HG03280 (cell line): ENCODE data around the gene FAM43A.

ENCODE experiments used
- ATAC-seq: cut with Tn5 transposase; IDR thresholded peaks from one replicate; pipeline ENCODE4 v1.9.1; 2021; ENCODE audit warnings: mild to moderate bottlenecking, moderate library complexity; ENCODE audit not compliant: unreplicated experiment

Gene FAM43A

GRCh38 chr3:194675680-194676079 lies 10.0 kb upstream of the FAM43A start:
- ATAC-seq = no peak

DNA sequence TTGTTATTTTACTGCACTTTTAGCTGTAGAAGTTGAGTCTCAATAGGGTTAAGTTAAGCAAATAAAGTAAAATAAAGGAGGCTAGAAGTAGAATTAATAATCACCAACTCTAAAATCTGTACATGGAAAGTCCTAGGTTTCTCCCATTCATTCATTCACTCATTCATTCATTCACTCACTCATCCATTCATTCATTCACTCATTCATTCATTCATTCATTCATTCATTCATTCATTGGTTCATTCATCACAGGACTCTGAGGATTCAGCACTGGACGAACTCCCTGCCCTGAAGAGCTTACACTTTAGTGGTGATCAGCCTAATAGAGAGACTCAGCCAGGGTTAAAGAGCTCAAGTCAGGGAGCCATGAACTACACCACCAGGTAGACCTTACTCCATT lies 9.2 kb upstream of the FAM43A start:
- ATAC-seq = no peak

DNA sequence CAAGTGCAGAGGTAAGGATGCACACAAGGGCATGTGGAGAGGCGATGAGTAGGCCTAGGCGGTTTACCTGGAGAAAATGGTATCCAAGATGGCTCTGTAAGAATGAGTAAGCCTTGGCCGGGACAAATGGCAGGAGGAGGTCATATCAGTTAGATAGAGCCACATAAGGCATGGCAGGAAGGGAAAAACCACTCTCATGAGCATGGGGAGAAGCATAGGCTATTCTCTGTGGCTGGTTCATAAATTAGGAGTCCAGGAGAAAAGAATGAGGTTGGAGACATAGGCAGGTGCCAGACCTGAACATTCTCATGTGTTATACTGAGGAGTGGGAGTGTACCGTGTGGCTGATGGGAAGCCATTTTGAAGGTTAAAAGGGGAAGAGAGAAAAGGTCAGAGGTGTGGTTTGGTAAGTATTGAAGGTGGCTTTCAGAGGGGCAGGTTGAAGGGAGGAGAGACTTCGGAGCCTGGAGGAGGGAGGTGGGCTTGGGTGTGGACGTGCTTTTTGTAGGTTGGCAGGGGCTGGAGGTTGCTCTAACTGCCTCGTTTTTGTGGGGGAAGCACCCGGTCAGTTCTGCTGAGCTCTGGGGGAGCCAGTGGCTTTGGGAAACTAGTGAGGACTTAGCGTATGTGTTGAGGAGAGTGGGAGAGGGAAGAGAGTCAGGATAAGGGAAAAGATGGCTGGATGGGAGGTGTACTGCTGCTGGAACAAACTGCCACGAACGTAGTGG lies 4.6 kb upstream of the FAM43A start:
- no peak for ATAC-seq

DNA sequence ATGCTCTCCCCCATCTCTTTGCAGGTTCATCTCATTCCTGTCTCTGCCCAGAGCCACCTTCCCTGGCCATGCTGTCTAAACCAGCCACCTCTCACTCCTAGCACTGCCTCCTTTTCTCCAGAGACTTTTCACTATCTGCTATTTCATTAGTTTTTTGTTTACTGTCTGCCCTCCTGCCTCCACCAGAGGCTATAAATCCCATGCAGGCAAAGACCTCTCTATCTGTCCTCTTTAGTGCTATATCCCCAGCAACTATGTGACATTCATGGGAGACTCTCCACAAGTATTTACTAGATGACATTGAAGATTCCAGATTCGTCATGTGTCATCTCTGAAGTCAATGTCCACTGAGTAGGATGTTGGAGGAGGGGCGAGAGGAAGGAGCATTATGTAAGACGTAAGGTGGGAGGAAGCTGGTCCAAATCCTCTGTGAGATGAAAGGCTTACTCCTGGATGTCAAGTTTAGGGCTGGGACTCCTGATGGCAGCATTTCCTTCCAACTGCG lies 3.4 kb upstream of the FAM43A start:
- ATAC-seq = no peak

- peak; percentile 63 for ATAC-seq
Measured at GRCh38 chr3:194682694-194683310, 2.9 kb upstream of the FAM43A start.

- no peak for ATAC-seq
Measured at GRCh38 chr3:194683380-194683779, 2.3 kb upstream of the FAM43A start.

GRCh38 chr3:194685065-194685717 lies 492 bp upstream of the FAM43A start:
- ATAC-seq = no peak

DNA sequence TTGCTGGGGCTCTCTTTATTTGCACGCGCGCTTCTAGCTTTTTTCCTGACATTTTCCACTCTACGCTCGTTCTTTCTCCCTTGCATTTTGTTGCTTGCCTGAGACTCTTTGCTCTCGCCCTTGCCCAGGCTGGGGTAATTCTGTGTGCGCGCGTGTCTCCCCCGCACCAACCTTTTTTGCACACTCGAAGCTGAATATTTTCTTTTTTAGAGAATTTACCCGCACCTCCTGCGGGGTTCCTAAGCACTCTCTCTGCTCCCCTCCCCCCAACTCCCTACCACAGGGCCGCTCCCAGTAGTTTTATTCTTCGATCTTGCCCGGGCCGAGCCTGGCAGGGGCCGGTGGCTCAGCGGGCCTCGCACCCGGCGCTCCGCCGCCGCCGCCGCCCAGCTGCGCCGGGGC lies 732 bp downstream of the FAM43A start:
- no peak for ATAC-seq

GRCh38 chr3:194686816-194687637 lies 1.3 kb downstream of the FAM43A start:
- peak; percentile 2 for ATAC-seq

- peak; percentile 36 for ATAC-seq
Measured at GRCh38 chr3:194687638-194688199, 2.0 kb downstream of the FAM43A start.

DNA sequence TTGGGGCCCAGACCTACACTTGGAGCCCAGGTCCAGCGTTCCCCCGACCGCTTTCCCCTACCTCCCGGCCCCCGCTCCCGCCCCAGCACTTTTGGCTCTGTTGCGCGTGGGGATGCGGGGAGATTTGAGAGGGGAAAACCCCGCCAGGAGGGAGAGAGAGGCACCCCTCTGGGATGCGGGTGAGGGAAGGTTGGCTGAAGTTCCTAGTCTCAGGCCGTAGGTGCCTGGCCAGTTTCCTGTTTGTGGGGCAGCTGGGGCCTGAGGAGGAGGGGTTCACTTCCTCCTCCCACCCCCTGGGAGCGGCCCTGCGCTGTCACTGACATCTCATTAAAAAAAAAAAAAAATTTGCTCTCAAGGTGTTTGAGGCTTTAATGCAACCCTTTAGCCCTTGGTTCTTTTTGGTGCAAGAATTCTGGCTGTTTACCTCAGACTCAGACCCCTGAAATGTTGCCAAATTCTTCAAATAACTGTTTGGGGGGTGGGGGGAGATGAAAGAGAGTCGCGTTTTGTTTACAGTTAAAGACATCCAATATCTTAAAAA lies 2.6 kb downstream of the FAM43A start:
- ATAC-seq = no peak

GRCh38 chr3:194688946-194689345 lies 3.3 kb downstream of the FAM43A start:
- ATAC-seq = no peak

DNA sequence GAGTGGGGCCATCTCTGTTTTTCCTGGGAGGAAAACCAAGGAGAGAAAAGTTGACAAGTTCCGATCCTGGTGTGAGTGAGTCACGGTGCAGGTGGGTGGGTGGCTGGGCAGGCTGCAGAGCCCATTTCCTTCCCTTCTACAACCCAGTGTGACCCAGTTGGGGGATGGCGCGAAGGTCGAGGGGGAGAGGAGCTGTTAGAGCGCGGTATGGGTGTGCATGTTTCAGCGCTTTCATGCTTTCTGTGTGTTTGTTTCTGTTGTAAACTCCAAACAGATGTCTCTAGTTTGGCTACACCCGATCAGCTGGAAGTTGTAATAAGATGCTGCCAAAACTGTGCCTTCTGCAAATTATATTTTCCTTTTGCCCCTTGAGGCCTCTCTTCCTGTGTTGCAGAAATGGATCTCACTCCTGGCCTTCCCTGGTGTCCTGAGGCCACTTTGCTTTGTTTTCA lies 3.8 kb downstream of the FAM43A start:
- no peak for ATAC-seq

- ATAC-seq = no peak
Measured at GRCh38 chr3:194690501-194691372, 5.1 kb downstream of the FAM43A start.

- peak; percentile 47 for ATAC-seq
Measured at GRCh38 chr3:194691481-194692283, 6.0 kb downstream of the FAM43A start.

DNA sequence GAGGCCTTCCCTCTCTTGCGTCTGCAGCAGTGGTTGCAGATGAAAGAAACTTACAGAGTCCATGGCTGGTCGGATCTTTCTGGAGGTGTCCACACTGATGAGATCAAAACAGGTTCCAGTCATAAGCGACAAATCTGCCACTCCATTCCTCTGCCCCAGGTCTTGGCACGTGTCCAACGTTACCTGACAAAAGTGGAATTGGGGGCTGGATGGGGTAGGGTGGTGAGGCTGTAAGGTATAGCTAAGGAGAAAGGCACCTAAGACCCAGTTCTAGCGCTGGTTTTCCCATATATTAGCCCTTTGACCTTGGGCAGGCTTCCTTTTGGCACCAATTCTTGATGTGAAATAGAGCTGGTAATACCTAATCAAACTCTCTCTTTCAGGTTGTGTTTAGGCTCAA lies 11.0 kb downstream of the FAM43A start:
- no peak for ATAC-seq

GRCh38 chr3:194702545-194702944 lies 16.9 kb downstream of the FAM43A start:
- ATAC-seq = no peak

GRCh38 chr3:194705227-194705626 lies 19.5 kb downstream of the FAM43A start:
- no peak for ATAC-seq

DNA sequence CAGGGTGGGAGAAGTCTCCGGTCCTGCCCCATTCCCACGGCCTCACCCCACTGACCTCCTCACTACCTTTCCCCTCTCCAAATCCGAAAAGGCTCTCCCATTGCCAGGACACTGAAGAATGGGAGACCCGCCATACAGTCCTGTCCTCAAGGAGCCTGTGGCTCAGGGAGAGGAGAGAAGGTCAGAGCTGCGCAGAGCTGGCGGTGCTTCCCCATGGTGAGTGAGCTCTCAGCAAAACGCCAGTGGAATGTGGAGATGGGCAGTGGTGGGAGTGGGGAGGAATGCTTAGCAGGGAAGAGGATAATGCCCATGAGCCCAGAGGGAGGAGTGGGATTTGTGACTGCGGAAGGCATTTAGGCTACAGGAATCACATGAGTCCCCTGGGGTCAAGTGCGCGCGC lies 20.1 kb downstream of the FAM43A start:
- ATAC-seq = no peak
